ENCODE results near the gene TSPAN9. TPM values are rescaled to one million over a fixed set of nuclear protein-coding genes. Genes with fewer than 3 reads are reported as not detected.

Gene TSPAN9
- total RNA-seq, 1 experiment from 2014 or later: 35.5 TPM

- H3K27me3 ChIP-seq (replicated peaks; ENCODE audit: insufficient read depth, low read depth, low read length, poor library complexity): no peaks in the 10 kb centered on the region
- CTCF ChIA-PET: no interaction called here
Observed at GRCh38 chr12:3265406-3265805, 188.2 kb downstream of the TSPAN9 start.

GRCh38 chr12:3266638-3267037, 189.5 kb downstream of the TSPAN9 start:
- Histone ChIP-seq H3K27ac (ENCODE audit: low read depth, low read length, poor library complexity, severe bottlenecking) (no peak overlapping the region), H3K4me1 (ENCODE audit: insufficient read depth, low read length, poor library complexity, severe bottlenecking) (peaks cover 9% of the 10 kb centered on the region), H3K27me3 (replicated peaks; ENCODE audit: insufficient read depth, low read depth, low read length, poor library complexity) (no peaks in the 10 kb centered on the region), H3K36me3 (ENCODE audit: insufficient read depth, low read length, poor library complexity, severe bottlenecking) (no peaks in the 10 kb centered on the region), H3K4me3 (ENCODE audit: low read depth, low read length, poor library complexity, severe bottlenecking) (no peak overlapping the region), H3K9me3 (ENCODE audit: low read depth, low read length, poor library complexity, severe bottlenecking) (no peaks in the 10 kb centered on the region)
- TF ChIP-seq EZH2 (IDR thresholded peaks at IDR 0.05; ENCODE audit: borderline replicate concordance, low read depth, low read length, poor library complexity, severe bottlenecking) (no peak), CTCF (conservative IDR thresholded peaks at IDR 0.05; ENCODE audit: low read depth, low read length) (no peak)
- intact Hi-C loops (cut with micrococcal nuclease; ENCODE audit: unreplicated experiment): no loop called here
- BruUV-seq (replicated peaks): no TSS peak
- ChIA-PET POLR2A (ENCODE audit: low non-redundant PET) (no interaction called here), CTCF (no interaction called here)
- no peak for DNase-seq (ENCODE audit: low spot score)

More at GRCh38 chr12:3265406-3265805, 188.2 kb downstream of the TSPAN9 start:
- TF ChIP-seq CTCF (conservative IDR thresholded peaks at IDR 0.05; ENCODE audit: low read depth, low read length) (no peak), EZH2 (IDR thresholded peaks at IDR 0.05; ENCODE audit: borderline replicate concordance, low read depth, low read length, poor library complexity, severe bottlenecking) (no peak)
- Histone ChIP-seq H3K36me3 (ENCODE audit: insufficient read depth, low read length, poor library complexity, severe bottlenecking) (no peaks in the 10 kb centered on the region), H3K9me3 (ENCODE audit: low read depth, low read length, poor library complexity, severe bottlenecking) (no peaks in the 10 kb centered on the region), H3K4me3 (ENCODE audit: low read depth, low read length, poor library complexity, severe bottlenecking) (no peak overlapping the region), H3K27ac (ENCODE audit: low read depth, low read length, poor library complexity, severe bottlenecking) (no peak overlapping the region), H3K4me1 (ENCODE audit: insufficient read depth, low read length, poor library complexity, severe bottlenecking) (peaks cover 9% of the 10 kb centered on the region)
- BruUV-seq (replicated peaks): no TSS peak
- POLR2A ChIA-PET (ENCODE audit: low non-redundant PET): no interaction called here
- no peak for DNase-seq (ENCODE audit: low spot score)
- intact Hi-C loops (cut with micrococcal nuclease; ENCODE audit: unreplicated experiment): no loop called here

- H3K9me3 ChIP-seq (ENCODE audit: low read depth, low read length, poor library complexity, severe bottlenecking): no peaks in the 10 kb centered on the region
- POLR2A ChIA-PET (ENCODE audit: low non-redundant PET): no interaction called here
- no peaks in the 10 kb centered on the region for H3K27me3 ChIP-seq (replicated peaks; ENCODE audit: insufficient read depth, low read depth, low read length, poor library complexity)
- H3K36me3 ChIP-seq (ENCODE audit: insufficient read depth, low read length, poor library complexity, severe bottlenecking): no peaks in the 10 kb centered on the region
- H3K4me1 ChIP-seq (ENCODE audit: insufficient read depth, low read length, poor library complexity, severe bottlenecking): peaks cover 9% of the 10 kb centered on the region
- TF ChIP-seq EZH2 (IDR thresholded peaks at IDR 0.05; ENCODE audit: borderline replicate concordance, low read depth, low read length, poor library complexity, severe bottlenecking) (no peak), CTCF (conservative IDR thresholded peaks at IDR 0.05; ENCODE audit: low read depth, low read length) (no peak)
- BruUV-seq (replicated peaks): no TSS peak
- no peak for DNase-seq (ENCODE audit: low spot score)
- CTCF ChIA-PET: no interaction called here
- intact Hi-C loops (cut with micrococcal nuclease; ENCODE audit: unreplicated experiment): no loop called here
- H3K4me3 ChIP-seq (ENCODE audit: low read depth, low read length, poor library complexity, severe bottlenecking): no peak overlapping the region
- H3K27ac ChIP-seq (ENCODE audit: low read depth, low read length, poor library complexity, severe bottlenecking): no peak overlapping the region
Observed at GRCh38 chr12:3267690-3268089, 190.5 kb downstream of the TSPAN9 start.
